Measurements from ENCODE around the gene CEP55. TPM values are rescaled to one million over a fixed set of nuclear protein-coding genes. Genes with fewer than 3 reads are reported as not detected.

CEP55 gene
- polyA plus RNA-seq, 2 of the 4 experiments (the other 2 are of a cell fraction), result 52.4 to 87.0 TPM

GRCh38 chr10:93468461-93469213, 27.8 kb upstream of the CEP55 start (continued):
- TF ChIP-seq GATA3 (IDR thresholded peaks at IDR 0.05; ENCODE audit: borderline replicate concordance), result peak; percentile 82; the same call in 1 of the 2 replicates
- TF ChIP-seq CBX2 (IDR thresholded peaks at IDR 0.05; ENCODE audit: borderline replicate concordance, low read depth), result no peak
- peak in 1 of 2 experiments; percentile 49; a peak in 1 of 4 replicates for TF ChIP-seq CEBPB (IDR thresholded peaks at IDR 0.05)
- TF ChIP-seq MAX (IDR thresholded peaks at IDR 0.05), result peak; percentile 81
- no peak for TF ChIP-seq NPAS2 (CRISPR knock-in tag; IDR thresholded peaks at IDR 0.05; ENCODE audit: borderline replicate concordance)
- peak; percentile 84 for TF ChIP-seq JUNB (IDR thresholded peaks at IDR 0.05)
- TF ChIP-seq TFCP2L1 (CRISPR knock-in tag; IDR thresholded peaks at IDR 0.05), result no peak
- TF ChIP-seq MYC (IDR thresholded peaks at IDR 0.05; ENCODE audit: borderline replicate concordance, low read length), result no peak
- TF ChIP-seq ESRRA (IDR thresholded peaks at IDR 0.05; ENCODE audit: borderline replicate concordance, low read length), result no peak
- peak; percentile 91 for TF ChIP-seq FOSL2 (IDR thresholded peaks at IDR 0.05)
- peak; percentile 95 for TF ChIP-seq FOSL2 (CRISPR knock-in tag; IDR thresholded peaks at IDR 0.05)
- TF ChIP-seq ATOH8 (CRISPR knock-in tag; IDR thresholded peaks at IDR 0.05; ENCODE audit: low read depth), result peak; percentile 20; the same call in 1 of the 2 replicates
- no peak for TF ChIP-seq PHF8 (IDR thresholded peaks at IDR 0.05; ENCODE audit: borderline replicate concordance, low read depth)
- TF ChIP-seq SMC3 (IDR thresholded peaks at IDR 0.05), result 0 out of 3 replicates have a peak, but pooled peaks have one; percentile 33
- TF ChIP-seq E2F6 (IDR thresholded peaks at IDR 0.05; ENCODE audit: borderline replicate concordance, low read depth), result no peak; the same call in 1 of the 2 replicates
- TF ChIP-seq EHF (CRISPR knock-in tag; IDR thresholded peaks at IDR 0.05), result no peak; the same call in none of the 2 replicates
- no peak for TF ChIP-seq ZFP36 (IDR thresholded peaks at IDR 0.05; ENCODE audit: borderline replicate concordance, partially characterized antibody)
- TF ChIP-seq HES2 (IDR thresholded peaks at IDR 0.05), result no peak
- no peak for TF ChIP-seq HMGXB4 (CRISPR knock-in tag; IDR thresholded peaks at IDR 0.05; ENCODE audit: borderline replicate concordance)
- no peak for TF ChIP-seq FOXS1 (CRISPR knock-in tag; IDR thresholded peaks at IDR 0.05)
- TF ChIP-seq ZC3H11A (IDR thresholded peaks at IDR 0.05), result no peak
- no peak for TF ChIP-seq CBX8 (IDR thresholded peaks at IDR 0.05)
- no peak for TF ChIP-seq RNF2 (IDR thresholded peaks at IDR 0.05; ENCODE audit: borderline replicate concordance, low read depth)
- no peak for TF ChIP-seq CTCF (IDR thresholded peaks at IDR 0.05)
- TF ChIP-seq KDM1A (IDR thresholded peaks at IDR 0.05; ENCODE audit: low read depth), result no peak
- TF ChIP-seq SREBF2 (IDR thresholded peaks at IDR 0.05), result no peak
- TF ChIP-seq ZSCAN20 (CRISPR knock-in tag; IDR thresholded peaks at IDR 0.05), result no peak; the same call in 1 of the 2 replicates
- TF ChIP-seq HDAC2 (IDR thresholded peaks at IDR 0.05), result no peak
- TF ChIP-seq CHD2 (IDR thresholded peaks at IDR 0.05; ENCODE audit: low read length, partially characterized antibody), result no peak
